GM18526 (cell line): Measurements from ENCODE around the gene HOXC12.

ENCODE experiments used
- POLR2A ChIP-seq: IDR thresholded peaks from 3 replicates; pipeline ENCODE4 v1.6.1; 2011; ENCODE audit not compliant: insufficient read length; ENCODE audit errors: extremely low read depth

The HOXC12 gene

DNA sequence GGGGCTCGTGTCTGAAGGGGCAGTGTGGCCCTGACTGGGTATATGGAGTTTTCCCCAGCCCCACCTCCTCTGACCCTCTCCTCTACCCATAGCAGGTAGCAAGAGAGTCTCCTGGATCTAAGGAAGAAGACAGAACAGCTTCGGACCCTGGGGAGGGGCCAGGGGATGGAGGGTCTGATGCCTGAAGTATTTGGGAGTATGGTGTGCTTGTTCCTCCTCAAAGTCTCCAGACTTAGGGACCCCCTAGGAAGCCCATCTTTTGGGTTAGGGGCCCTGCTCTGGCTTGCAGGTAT, 53.5 kb downstream of the HOXC12 start:
- no peak for TF ChIP-seq POLR2A
